DND-41 (cell line): ENCODE results near the gene POU4F1.

Source experiments
- CTCF ChIP-seq: IDR thresholded peaks from 2 replicates; pipeline ENCODE4 v1.5.1; 2012; ENCODE audit warnings: borderline replicate concordance, low read length, moderate library complexity, mild to moderate bottlenecking; ENCODE audit not compliant: poor library complexity, severe bottlenecking; ENCODE audit errors: extremely low read depth
- EZH2 ChIP-seq: IDR thresholded peaks from 3 replicates; pipeline ENCODE4 v1.6.1; 2012; ENCODE audit warnings: borderline replicate concordance, low read depth, mild to moderate bottlenecking, moderate library complexity, low read length, inconsistent platforms; ENCODE audit not compliant: severe bottlenecking

- TF ChIP-seq CTCF, result no peak
- TF ChIP-seq EZH2, result no peak
Observed at GRCh38 chr13:78593129-78593528, 10.2 kb downstream of the POU4F1 start.
